IPS DF 6.9 (cell line): ENCODE data around the gene TRIM9.

Experiments
- DNase-seq: peaks from one replicate; pipeline ENCODE4 v3.0.0-alpha.2; 2013; ENCODE audit warnings: low read depth, low spot score
- H3K27ac ChIP-seq: one replicate; pipeline ENCODE4 v1.5.1; 2013; ENCODE audit warnings: low read length, control low read depth
- H3K27me3 ChIP-seq: 2 replicates; pipeline ENCODE4 v1.6.1; 2013; ENCODE audit warnings: mild to moderate bottlenecking, low read length; ENCODE audit not compliant: control insufficient read depth, insufficient read depth
- H3K36me3 ChIP-seq: 2 replicates; pipeline ENCODE4 v1.6.1; 2013; ENCODE audit warnings: low read length; ENCODE audit not compliant: control insufficient read depth, insufficient read depth
- H3K4me1 ChIP-seq: 2 replicates; pipeline ENCODE4 v1.6.1; 2013; ENCODE audit warnings: low read length; ENCODE audit not compliant: control insufficient read depth, insufficient read depth
- H3K4me3 ChIP-seq: 2 replicates; pipeline ENCODE4 v1.5.1; 2013; ENCODE audit warnings: mild to moderate bottlenecking, low read length
- H3K9me3 ChIP-seq: 2 replicates; pipeline ENCODE4 v1.6.1; 2013; ENCODE audit warnings: low read length, inconsistent platforms; ENCODE audit not compliant: control insufficient read depth, insufficient read depth
- WGBS: extraction: QIAGEN DNeasy Blood & Tissue Kit; methylation state at CpG from one replicate; pipeline ENCODE4 v1.1.7; 2013; ENCODE audit warnings: mixed read lengths, missing lambda C conversion rate; ENCODE audit not compliant: insufficient read length, insufficient coverage; 5-methylcytosine and 5-hydroxymethylcytosine counted together

Gene TRIM9

GRCh38 chr14:50937325-50937724, 157.6 kb downstream of the TRIM9 start:
- Histone ChIP-seq H3K4me3 (no peak overlapping the region), H3K9me3 (no peaks in the 10 kb centered on the region), H3K36me3 (no peaks in the 10 kb centered on the region), H3K27ac (no peak overlapping the region), H3K4me1 (no peaks in the 10 kb centered on the region), H3K27me3 (no peaks in the 10 kb centered on the region)
- no CpG with 5 or more reads among the region's 2 CpGs for WGBS
- no peak for DNase-seq

- WGBS, result no CpG with 5 or more reads among the region's 2 CpGs
- no peaks in the 10 kb centered on the region for H3K9me3 ChIP-seq
- H3K27ac ChIP-seq, result no peak overlapping the region
- no peaks in the 10 kb centered on the region for H3K4me1 ChIP-seq
- no peak for DNase-seq
- H3K27me3 ChIP-seq, result no peaks in the 10 kb centered on the region
- H3K36me3 ChIP-seq, result no peaks in the 10 kb centered on the region
- no peak overlapping the region for H3K4me3 ChIP-seq
These were observed 158.0 kb downstream of the TRIM9 start for GRCh38 chr14:50936882-50937281.

GRCh38 chr14:50936016-50936340, 158.9 kb downstream of the TRIM9 start:
- H3K4me3 ChIP-seq, result no peak overlapping the region
- no peaks in the 10 kb centered on the region for H3K27me3 ChIP-seq
- H3K27ac ChIP-seq, result no peak overlapping the region
- no peaks in the 10 kb centered on the region for H3K4me1 ChIP-seq
- H3K9me3 ChIP-seq, result no peaks in the 10 kb centered on the region
- WGBS, result no CpG with 5 or more reads among the region's 2 CpGs
- H3K36me3 ChIP-seq, result peaks cover 4% of the 10 kb centered on the region; the same call in 1 of the 2 replicates
- DNase-seq, result no peak

- no peak overlapping the region for H3K27ac ChIP-seq
- no CpG with 5 or more reads among the region's 5 CpGs for WGBS
- H3K4me3 ChIP-seq, result no peak overlapping the region
- H3K27me3 ChIP-seq, result no peaks in the 10 kb centered on the region
- peaks cover 4% of the 10 kb centered on the region; the same call in 1 of the 2 replicates for H3K36me3 ChIP-seq
- DNase-seq, result no peak
- H3K9me3 ChIP-seq, result no peaks in the 10 kb centered on the region
- no peaks in the 10 kb centered on the region for H3K4me1 ChIP-seq
These were observed 159.5 kb downstream of the TRIM9 start for GRCh38 chr14:50935126-50936015.

- WGBS, result no CpG with 5 or more reads among the region's 4 CpGs
- no peak for DNase-seq
- Histone ChIP-seq H3K9me3 (no peaks in the 10 kb centered on the region), H3K27me3 (no peaks in the 10 kb centered on the region), H3K4me1 (no peaks in the 10 kb centered on the region), H3K27ac (no peak overlapping the region), H3K36me3 (peaks cover 4% of the 10 kb centered on the region; the same call in 1 of the 2 replicates), H3K4me3 (no peak overlapping the region)
These were observed 162.1 kb downstream of the TRIM9 start for GRCh38 chr14:50932592-50933495.

GRCh38 chr14:50932156-50932555, 162.7 kb downstream of the TRIM9 start:
- Histone ChIP-seq H3K27ac (no peak overlapping the region), H3K27me3 (no peaks in the 10 kb centered on the region), H3K36me3 (peaks cover 4% of the 10 kb centered on the region; the same call in 1 of the 2 replicates), H3K9me3 (no peaks in the 10 kb centered on the region), H3K4me3 (no peak overlapping the region), H3K4me1 (no peaks in the 10 kb centered on the region)
- WGBS, result no CpG with 5 or more reads among the region's 1 CpG
- no peak for DNase-seq

- Histone ChIP-seq H3K36me3 (peaks cover 4% of the 10 kb centered on the region; the same call in 1 of the 2 replicates), H3K4me3 (no peak overlapping the region), H3K4me1 (no peaks in the 10 kb centered on the region), H3K27me3 (no peaks in the 10 kb centered on the region), H3K9me3 (no peaks in the 10 kb centered on the region), H3K27ac (no peak overlapping the region)
- no peak for DNase-seq
- WGBS, result no CpG with 5 or more reads among the region's 3 CpGs
These were observed 163.3 kb downstream of the TRIM9 start for GRCh38 chr14:50931559-50931958.

- Histone ChIP-seq H3K4me3 (no peak overlapping the region), H3K27ac (no peak overlapping the region), H3K36me3 (peaks cover 4% of the 10 kb centered on the region; the same call in 1 of the 2 replicates), H3K4me1 (no peaks in the 10 kb centered on the region), H3K27me3 (no peaks in the 10 kb centered on the region), H3K9me3 (no peaks in the 10 kb centered on the region)
- no peak for DNase-seq
- WGBS, result no CpG with 5 or more reads among the region's 2 CpGs
These were observed 165.4 kb downstream of the TRIM9 start for GRCh38 chr14:50929506-50929905.

GRCh38 chr14:50928002-50928635, 166.8 kb downstream of the TRIM9 start:
- H3K36me3 ChIP-seq, result peaks cover 4% of the 10 kb centered on the region; the same call in 1 of the 2 replicates
- no peak for DNase-seq

GRCh38 chr14:50926851-50927386, 168.0 kb downstream of the TRIM9 start:
- Histone ChIP-seq H3K27me3 (no peaks in the 10 kb centered on the region), H3K27ac (no peak overlapping the region), H3K4me1 (no peaks in the 10 kb centered on the region), H3K4me3 (no peak overlapping the region), H3K36me3 (peaks cover 4% of the 10 kb centered on the region; the same call in 1 of the 2 replicates), H3K9me3 (no peaks in the 10 kb centered on the region)
- no CpG with 5 or more reads among the region's 3 CpGs for WGBS
- DNase-seq, result no peak

More at GRCh38 chr14:50928002-50928635, 166.8 kb downstream of the TRIM9 start:
- Histone ChIP-seq H3K4me1 (no peaks in the 10 kb centered on the region), H3K9me3 (no peaks in the 10 kb centered on the region), H3K4me3 (no peak overlapping the region), H3K27ac (no peak overlapping the region), H3K27me3 (no peaks in the 10 kb centered on the region)
- no CpG with 5 or more reads among the region's 6 CpGs for WGBS
